ENCODE data around the gene PRKD3. TPM values are rescaled to one million over a fixed set of nuclear protein-coding genes. Genes with fewer than 3 reads are reported as not detected.

Gene PRKD3
- total RNA-seq, 1 experiment from 2014 or later: 82.1 TPM

DNA sequence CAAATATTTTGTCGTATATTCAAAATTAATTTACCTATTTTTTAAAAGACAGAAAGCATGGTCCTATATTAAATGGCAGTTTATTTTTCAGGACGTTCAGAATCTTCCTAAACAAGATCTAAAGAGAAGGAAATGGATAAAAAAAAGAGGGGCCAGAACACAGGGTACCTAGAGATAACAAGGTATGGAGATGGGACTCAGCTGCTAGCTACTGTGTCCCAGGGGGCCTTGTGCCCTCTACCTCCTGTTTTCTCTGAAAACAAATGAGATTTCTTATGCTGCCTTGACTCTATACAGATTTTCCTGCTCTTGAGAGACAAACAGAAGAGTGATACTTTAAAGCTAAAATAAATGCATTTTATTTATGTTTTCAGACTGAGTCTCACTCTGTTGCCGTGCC, 9.3 kb downstream of the PRKD3 start:
- H3K4me3 Mint-ChIP-seq: peak overlapping the region; percentile 17; the same call in 1 of the 2 replicates

DNA sequence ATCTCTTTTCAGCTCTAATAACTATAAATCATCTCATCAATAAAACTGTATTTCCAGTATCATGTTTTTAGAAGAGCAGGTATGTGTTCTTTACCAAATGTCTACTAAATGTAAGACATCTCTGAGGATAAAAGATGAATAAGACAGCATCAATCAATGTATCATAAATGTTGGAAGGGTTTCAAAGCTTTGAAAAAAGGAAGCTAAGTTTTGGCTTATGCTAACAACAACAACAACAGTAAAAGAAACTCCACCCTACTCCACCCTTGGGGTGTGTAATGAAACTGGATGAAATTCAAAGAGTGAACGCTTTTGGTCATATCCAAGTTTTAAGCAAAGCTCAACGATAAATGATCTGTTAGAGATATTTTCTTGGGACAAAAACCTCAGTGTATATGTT, 17.1 kb downstream of the PRKD3 start:
- CTCF ChIA-PET: interaction anchor here (0.7 to 0.9 kb wide), 3 partner anchors 107 to 757 kb away, joined by 3 to 4 read pairs (median 3); no protein-coding TSS in a partner anchor
- DNase-seq (ENCODE audit: low spot score) (no peak), ATAC-seq (no peak)
- no peaks in the 10 kb centered on the region for H3K27me3 Mint-ChIP-seq (ENCODE audit: low read depth)
- POLR2A ChIA-PET: no interaction called here
- peaks cover 3% of the 10 kb centered on the region; the same call in 1 of the 2 replicates for H3K36me3 Mint-ChIP-seq
- TF ChIP-seq ZNF138 (CRISPR knock-in tag; conservative IDR thresholded peaks at IDR 0.05) (no peak), JUN (CRISPR knock-in tag; IDR thresholded peaks at IDR 0.05) (no peak)
- no peak overlapping the region for H3K4me3 Mint-ChIP-seq
- peaks cover 54% of the 10 kb centered on the region for H3K4me1 Mint-ChIP-seq
- H3K9me3 Mint-ChIP-seq: no peaks in the 10 kb centered on the region
- H3K27ac Mint-ChIP-seq: no peak overlapping the region

More for the DNA sequence above, 9.3 kb downstream of the PRKD3 start:
- no peak for DNase-seq (ENCODE audit: low spot score)
- Mint-ChIP-seq H3K27ac (peak overlapping the region; percentile 28; the same call in 1 of the 2 replicates), H3K9me3 (no peaks in the 10 kb centered on the region), H3K4me1 (peaks cover 84% of the 10 kb centered on the region), H3K27me3 (ENCODE audit: low read depth) (no peaks in the 10 kb centered on the region), H3K36me3 (no peaks in the 10 kb centered on the region)
- peak; percentile 43; the same call in 1 of the 2 replicates for ATAC-seq
- POLR2A ChIA-PET: no interaction called here
- TF ChIP-seq TEAD1 (CRISPR knock-in tag; IDR thresholded peaks at IDR 0.05) (no peak), TP53 (CRISPR knock-in tag; IDR thresholded peaks at IDR 0.05) (no peak), SP1 (CRISPR knock-in tag; conservative IDR thresholded peaks at IDR 0.05) (no peak)
- TF ChIP-seq, protein P1, sequence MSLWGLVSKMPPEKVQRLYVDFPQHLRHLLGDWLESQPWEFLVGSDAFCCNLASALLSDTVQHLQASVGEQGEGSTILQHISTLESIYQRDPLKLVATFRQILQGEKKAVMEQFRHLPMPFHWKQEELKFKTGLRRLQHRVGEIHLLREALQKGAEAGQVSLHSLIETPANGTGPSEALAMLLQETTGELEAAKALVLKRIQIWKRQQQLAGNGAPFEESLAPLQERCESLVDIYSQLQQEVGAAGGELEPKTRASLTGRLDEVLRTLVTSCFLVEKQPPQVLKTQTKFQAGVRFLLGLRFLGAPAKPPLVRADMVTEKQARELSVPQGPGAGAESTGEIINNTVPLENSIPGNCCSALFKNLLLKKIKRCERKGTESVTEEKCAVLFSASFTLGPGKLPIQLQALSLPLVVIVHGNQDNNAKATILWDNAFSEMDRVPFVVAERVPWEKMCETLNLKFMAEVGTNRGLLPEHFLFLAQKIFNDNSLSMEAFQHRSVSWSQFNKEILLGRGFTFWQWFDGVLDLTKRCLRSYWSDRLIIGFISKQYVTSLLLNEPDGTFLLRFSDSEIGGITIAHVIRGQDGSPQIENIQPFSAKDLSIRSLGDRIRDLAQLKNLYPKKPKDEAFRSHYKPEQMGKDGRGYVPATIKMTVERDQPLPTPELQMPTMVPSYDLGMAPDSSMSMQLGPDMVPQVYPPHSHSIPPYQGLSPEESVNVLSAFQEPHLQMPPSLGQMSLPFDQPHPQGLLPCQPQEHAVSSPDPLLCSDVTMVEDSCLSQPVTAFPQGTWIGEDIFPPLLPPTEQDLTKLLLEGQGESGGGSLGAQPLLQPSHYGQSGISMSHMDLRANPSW (CRISPR knock-in tag; conservative IDR thresholded peaks at IDR 0.05; ENCODE audit: low read depth): no peak
- TF ChIP-seq, protein P2, sequence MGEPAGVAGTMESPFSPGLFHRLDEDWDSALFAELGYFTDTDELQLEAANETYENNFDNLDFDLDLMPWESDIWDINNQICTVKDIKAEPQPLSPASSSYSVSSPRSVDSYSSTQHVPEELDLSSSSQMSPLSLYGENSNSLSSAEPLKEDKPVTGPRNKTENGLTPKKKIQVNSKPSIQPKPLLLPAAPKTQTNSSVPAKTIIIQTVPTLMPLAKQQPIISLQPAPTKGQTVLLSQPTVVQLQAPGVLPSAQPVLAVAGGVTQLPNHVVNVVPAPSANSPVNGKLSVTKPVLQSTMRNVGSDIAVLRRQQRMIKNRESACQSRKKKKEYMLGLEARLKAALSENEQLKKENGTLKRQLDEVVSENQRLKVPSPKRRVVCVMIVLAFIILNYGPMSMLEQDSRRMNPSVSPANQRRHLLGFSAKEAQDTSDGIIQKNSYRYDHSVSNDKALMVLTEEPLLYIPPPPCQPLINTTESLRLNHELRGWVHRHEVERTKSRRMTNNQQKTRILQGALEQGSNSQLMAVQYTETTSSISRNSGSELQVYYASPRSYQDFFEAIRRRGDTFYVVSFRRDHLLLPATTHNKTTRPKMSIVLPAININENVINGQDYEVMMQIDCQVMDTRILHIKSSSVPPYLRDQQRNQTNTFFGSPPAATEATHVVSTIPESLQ (CRISPR knock-in tag; IDR thresholded peaks at IDR 0.05): no peak
- TF ChIP-seq, protein P3, sequence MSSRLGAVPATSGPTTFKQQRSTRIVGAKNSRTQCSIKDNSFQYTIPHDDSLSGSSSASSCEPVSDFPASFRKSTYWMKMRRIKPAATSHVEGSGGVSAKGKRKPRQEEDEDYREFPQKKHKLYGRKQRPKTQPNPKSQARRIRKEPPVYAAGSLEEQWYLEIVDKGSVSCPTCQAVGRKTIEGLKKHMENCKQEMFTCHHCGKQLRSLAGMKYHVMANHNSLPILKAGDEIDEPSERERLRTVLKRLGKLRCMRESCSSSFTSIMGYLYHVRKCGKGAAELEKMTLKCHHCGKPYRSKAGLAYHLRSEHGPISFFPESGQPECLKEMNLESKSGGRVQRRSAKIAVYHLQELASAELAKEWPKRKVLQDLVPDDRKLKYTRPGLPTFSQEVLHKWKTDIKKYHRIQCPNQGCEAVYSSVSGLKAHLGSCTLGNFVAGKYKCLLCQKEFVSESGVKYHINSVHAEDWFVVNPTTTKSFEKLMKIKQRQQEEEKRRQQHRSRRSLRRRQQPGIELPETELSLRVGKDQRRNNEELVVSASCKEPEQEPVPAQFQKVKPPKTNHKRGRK (CRISPR knock-in tag; IDR thresholded peaks at IDR 0.05; ENCODE audit: borderline replicate concordance): no peak
- CTCF ChIA-PET: no interaction called here

DNA sequence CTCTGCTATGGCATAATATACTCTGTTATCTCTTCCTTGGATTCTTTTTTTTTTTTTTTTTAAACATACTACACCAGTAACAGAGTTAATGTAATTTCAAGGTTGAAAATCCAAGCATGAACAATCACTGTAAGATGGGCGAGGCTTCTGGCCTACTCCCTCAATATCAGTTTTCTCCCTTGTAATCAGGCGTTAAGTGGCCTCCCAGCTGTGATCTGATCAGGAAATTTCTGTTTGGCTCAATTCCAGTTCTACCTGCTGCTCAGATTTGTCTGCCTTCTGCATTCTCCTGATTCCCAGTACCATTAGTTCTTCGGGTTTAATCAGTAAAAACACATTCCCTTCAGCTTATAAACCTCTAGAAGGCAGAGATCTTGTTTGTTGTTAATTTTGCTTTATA, 18.6 kb downstream of the PRKD3 start:
- H3K27me3 Mint-ChIP-seq (ENCODE audit: low read depth): no peaks in the 10 kb centered on the region
- DNase-seq (ENCODE audit: low spot score): no peak
- H3K4me3 Mint-ChIP-seq: no peak overlapping the region
- no peaks in the 10 kb centered on the region for H3K9me3 Mint-ChIP-seq
- no peak for ATAC-seq
- H3K4me1 Mint-ChIP-seq: peaks cover 51% of the 10 kb centered on the region
- no peak overlapping the region for H3K27ac Mint-ChIP-seq
- ChIA-PET CTCF (no interaction called here), POLR2A (no interaction called here)
- TF ChIP-seq NFE2L1 (CRISPR knock-in tag; IDR thresholded peaks at IDR 0.05) (no peak), EMX1 (CRISPR knock-in tag; IDR thresholded peaks at IDR 0.05) (no peak)
- H3K36me3 Mint-ChIP-seq: peaks cover 3% of the 10 kb centered on the region; the same call in 1 of the 2 replicates

DNA sequence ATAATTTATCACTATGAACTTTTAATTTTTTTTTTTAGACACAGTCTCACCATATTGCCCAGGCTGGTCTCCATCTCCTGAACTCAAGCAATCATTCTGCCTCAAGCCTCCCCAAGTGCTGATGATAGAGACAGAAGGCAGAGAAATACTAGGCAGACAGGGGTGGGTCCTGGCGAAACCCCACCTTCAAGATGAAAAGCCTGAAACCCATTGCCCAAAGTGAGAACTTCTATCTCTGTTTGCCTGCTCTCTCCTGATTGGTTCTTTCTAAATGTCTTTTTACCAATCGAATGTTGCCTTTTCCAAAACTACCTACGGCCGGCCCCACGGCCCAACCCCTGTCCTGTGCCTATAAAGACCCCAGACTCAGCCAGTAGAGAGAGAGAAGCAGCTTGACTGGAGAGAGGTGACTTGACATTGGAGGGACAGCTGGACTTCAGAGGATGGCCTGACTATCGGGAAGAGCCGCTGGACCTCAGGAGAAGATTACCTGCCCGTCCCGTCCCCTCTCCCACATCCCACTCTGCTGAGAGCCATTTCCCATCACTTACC, 21.9 kb downstream of the PRKD3 start:
- ATAC-seq: peak; percentile 56
- CTCF ChIA-PET: interaction anchor here (1.7 kb wide), 1 partner anchor 41 kb away, joined by 4 read pairs; no protein-coding TSS in a partner anchor

More for the DNA sequence above, 21.9 kb downstream of the PRKD3 start:
- TF ChIP-seq FOXK1 (CRISPR knock-in tag; IDR thresholded peaks at IDR 0.05) (no peak), NFE2L1 (CRISPR knock-in tag; IDR thresholded peaks at IDR 0.05) (no peak), SP1 (CRISPR knock-in tag; conservative IDR thresholded peaks at IDR 0.05) (no peak), OVOL2 (CRISPR knock-in tag; IDR thresholded peaks at IDR 0.05; ENCODE audit: borderline replicate concordance) (no peak), IRF2 (CRISPR knock-in tag; IDR thresholded peaks at IDR 0.05; ENCODE audit: borderline replicate concordance, low read depth) (no peak), FOXJ3 (CRISPR knock-in tag; IDR thresholded peaks at IDR 0.05; ENCODE audit: borderline replicate concordance) (no peak), ZNF423 (CRISPR knock-in tag; IDR thresholded peaks at IDR 0.05) (no peak), JAZF1 (CRISPR knock-in tag; IDR thresholded peaks at IDR 0.05) (no peak), RORB (CRISPR knock-in tag; IDR thresholded peaks at IDR 0.05) (no peak), TEAD1 (CRISPR knock-in tag; IDR thresholded peaks at IDR 0.05) (no peak), CREM (CRISPR knock-in tag; IDR thresholded peaks at IDR 0.05) (no peak), TEAD4 (CRISPR knock-in tag; IDR thresholded peaks at IDR 0.05) (no peak)
- TF ChIP-seq, protein P4, sequence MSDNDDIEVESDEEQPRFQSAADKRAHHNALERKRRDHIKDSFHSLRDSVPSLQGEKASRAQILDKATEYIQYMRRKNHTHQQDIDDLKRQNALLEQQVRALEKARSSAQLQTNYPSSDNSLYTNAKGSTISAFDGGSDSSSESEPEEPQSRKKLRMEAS (CRISPR knock-in tag; IDR thresholded peaks at IDR 0.05): no peak
- POLR2A ChIA-PET: no interaction called here
- Mint-ChIP-seq H3K4me1 (peaks cover 47% of the 10 kb centered on the region), H3K4me3 (no peak overlapping the region), H3K9me3 (no peaks in the 10 kb centered on the region), H3K36me3 (peaks cover 3% of the 10 kb centered on the region; the same call in 1 of the 2 replicates), H3K27ac (peak overlapping the region; percentile 46; the same call in 1 of the 2 replicates), H3K27me3 (ENCODE audit: low read depth) (no peaks in the 10 kb centered on the region)
- no peak for DNase-seq (ENCODE audit: low spot score)
